CD4-positive, alpha-beta T cell treated with Interleukin-6 at 100 ng/mL for 8 hours (primary cell): ENCODE results near the gene OR13J1.

Source experiments
- DNase-seq: peaks from one replicate; pipeline ENCODE4 v3.0.0-alpha.2; 2020; ENCODE audit warnings: mixed read lengths, low spot score

Gene OR13J1

DNA sequence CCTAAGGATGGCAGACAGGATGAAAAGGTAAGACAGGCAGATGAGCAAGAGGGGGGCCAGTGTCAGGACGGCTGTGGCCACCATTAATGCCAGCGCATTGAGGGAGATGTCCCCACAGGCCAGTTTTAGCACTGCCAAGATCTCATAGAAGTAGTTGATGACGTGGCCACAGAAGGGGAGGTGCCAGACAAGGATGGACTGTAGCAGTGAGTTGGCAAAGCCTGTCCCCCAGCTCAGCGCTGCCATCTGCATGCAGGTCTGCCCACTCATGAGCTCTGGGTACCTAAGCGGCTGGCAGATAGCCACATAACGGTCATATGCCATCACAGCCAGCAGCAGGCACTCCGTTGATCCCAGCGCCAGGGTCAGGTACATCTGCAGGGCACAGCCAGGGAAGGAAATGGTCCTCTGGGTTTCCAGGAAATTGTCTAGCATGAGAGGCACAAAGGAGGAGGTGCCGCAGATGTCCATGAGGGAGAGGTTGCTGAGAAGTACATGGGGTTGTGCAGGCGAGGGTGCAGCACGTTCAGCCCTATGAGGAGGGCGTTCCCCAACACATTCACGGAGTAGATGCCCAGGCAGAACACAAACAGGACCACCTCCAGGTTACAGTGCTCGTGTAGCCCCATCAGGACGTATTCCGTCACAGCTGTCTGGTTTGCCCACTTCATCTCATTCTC, 10.8 kb downstream of the OR13J1 start:
- no peak for DNase-seq

DNA sequence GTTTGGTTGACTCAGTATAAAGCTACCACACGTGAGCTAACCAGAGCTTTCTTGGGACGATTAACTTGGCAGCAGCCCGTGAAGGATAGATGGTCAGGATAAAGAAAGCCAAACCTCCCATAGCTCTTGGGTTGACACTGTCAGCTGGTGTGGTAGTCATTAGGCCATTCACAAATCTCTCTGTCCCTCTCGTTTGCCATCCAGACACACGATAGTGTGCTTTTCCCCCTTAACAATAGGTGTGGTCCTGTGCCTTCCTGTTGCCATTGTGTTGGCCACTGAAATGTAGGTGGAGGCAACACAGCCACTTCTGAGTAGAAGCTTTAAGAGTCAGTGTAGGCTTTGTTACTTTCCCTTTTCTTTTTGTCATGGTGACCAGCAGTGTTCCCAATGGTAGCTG, 11.7 kb downstream of the OR13J1 start:
- no peak for DNase-seq

DNA sequence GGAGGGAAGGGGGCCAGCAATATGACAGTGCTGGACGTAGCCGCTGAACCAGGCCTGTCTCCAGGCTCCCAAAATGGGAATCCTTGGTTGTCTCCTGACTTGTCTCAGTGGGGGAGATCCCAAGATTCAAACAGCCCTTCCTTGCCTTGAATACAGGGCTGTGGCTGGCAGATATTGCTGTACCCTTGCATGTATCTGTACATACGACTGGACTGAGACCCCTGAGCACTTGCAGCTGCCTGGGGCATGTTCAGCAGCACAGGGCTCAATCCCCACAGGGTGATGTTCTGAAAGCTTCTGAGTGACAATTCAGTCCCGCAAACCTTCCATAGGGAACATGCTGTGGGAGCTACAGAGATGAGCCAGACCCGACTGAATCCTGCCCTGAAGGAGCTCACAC, 13.3 kb downstream of the OR13J1 start:
- no peak for DNase-seq

DNA sequence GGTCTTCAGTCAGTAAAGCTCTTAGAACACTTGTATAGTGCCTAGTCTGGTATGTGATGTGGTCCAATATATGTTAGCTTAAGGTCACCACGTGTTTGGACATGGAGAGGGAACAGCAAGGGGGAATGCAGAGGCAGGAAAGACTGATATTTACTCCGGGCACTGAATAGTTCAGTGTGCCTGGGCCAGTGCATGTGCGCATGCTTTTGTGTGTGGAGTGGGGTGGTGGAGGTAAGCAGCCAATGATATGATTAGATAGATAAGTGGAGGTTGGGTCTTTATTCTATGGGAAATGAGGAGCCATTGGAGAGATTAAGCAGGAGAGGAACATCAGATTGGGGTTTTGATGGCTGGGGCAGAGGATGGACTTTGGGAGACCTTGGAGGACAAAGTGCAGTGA, 14.0 kb downstream of the OR13J1 start:
- no peak for DNase-seq

GRCh38 chr9:35854091-35854762, 16.0 kb downstream of the OR13J1 start:
- DNase-seq: no peak

- DNase-seq: no peak
Measured at GRCh38 chr9:35852876-35853865, 17.0 kb downstream of the OR13J1 start.

DNA sequence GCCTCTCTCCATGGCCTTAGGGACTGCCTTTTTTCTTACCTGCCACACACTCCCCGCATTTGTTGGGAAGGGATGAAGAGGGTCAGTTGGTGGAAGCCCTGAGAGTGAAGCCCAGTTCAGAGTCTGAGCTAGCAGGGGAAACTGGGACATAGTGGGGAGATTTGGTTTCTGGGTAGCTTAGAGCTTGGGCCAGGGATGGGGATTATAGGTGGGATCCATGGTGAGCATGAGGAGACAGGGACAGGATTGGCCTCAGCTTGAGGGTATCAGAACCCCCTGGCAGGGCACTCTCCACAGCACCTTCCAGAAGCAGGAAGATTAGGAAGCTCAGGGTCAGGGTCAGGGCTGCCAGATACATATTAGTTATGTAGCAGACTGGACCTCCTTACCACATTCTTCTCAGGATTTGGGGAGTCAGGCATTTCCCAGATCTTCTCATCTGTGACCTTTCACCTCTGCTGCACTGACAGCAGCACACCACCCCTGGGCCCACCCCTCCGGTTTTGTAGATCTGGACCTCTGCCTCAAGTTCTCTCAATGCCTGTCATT, 17.9 kb downstream of the OR13J1 start:
- DNase-seq: no peak

DNA sequence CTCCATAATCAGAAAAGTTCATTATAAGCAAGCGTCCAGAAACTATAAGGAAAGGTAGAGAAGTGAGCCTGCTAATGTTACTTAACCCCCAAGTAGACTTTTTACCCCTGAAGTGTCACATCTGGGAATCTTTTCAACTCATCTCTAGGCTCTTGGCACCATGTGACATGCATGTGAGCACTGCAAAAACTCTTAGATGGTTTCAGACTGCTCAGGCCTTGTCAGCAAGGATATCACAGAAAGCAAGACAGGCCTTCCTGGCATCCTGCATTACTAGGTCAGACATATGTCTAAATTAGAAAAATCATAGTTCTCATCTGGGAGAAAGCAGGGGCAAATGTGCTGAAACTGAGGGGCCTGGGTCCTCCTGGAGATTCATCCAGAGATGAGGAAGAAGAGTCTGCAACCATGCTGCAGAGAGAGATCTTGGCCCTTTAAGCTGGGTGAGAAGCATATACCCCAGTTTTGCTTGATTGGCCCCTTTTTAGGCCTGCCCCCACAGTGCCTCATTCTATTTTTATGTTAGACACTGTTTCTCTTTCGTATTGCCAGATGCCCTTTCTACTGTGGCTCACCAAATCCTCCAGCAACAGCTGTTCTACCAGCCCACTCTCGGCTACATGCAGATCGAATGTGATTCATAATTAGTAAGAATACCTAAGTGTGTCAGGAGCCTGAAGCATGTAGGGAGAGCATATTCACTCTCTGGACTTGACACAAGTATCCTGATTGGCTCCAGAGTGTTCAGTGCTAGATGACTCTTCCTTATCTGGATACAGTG, 22.2 kb downstream of the OR13J1 start:
- DNase-seq: no peak

DNA sequence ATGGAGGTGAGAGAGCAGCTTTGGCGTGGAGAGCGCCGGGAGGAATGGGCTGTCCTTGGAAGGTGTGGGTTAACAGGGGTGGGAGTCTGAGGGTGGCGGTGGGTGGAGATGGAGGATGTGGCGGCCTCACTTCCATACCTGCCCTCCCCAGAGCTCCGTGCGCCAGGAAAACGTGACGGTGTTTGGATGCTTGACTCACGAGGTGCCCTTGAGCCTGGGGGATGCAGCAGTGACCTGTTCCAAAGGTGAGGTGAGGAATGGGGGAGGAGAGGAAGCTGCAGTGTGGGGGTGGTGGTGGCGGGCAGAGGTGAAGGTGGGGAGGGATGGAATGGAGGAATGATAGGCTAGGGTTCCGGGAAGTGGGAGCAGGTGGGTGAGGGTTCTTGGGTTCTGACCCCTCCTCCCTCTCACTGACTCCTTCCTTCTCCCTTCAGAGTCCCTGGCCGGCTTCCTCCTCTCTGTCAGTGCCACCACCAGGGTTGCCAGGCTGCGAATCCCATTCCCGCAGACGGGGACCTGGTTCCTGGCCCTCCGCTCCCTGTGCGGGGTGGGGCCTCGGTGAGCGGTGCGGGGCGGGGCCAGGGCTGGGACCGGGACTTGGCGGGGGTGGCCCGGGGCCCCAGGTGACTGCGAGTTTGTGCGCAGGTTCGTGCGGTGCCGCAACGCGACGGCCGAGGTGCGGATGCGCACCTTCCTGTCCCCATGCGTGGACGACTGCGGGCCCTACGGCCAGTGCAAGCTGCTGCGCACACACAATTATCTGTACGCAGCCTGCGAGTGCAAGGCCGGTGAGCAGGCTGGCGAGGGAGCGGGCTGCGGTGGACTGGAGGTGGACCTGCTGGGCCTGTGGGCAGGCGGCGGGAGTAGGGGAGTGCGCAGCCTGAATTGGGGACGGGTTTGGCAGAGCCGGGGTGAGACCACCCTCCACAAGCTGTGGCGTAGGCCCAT, 24.1 kb downstream of the OR13J1 start:
- DNase-seq: no peak

GRCh38 chr9:35844628-35845270, 25.5 kb downstream of the OR13J1 start:
- DNase-seq: peak; percentile 64

DNA sequence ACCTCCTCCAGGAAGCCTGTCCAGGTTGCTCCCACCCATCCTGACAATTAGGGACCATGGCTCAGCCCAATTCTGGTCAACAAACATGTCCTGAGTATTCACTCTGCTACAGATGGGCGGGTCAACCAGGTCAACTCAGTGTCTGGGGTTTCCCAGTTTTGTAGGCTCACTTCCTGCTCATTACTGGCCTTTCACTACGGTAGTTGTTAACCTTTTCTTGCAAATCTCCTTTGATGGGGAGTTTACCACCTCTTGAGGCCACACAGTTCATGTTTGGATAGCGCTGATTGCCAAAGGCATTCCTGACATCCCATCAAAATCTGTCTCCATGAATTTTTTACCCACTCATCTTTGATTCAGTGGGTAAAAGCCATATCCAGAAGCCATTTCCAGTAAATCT, 27.4 kb downstream of the OR13J1 start:
- no peak for DNase-seq

DNA sequence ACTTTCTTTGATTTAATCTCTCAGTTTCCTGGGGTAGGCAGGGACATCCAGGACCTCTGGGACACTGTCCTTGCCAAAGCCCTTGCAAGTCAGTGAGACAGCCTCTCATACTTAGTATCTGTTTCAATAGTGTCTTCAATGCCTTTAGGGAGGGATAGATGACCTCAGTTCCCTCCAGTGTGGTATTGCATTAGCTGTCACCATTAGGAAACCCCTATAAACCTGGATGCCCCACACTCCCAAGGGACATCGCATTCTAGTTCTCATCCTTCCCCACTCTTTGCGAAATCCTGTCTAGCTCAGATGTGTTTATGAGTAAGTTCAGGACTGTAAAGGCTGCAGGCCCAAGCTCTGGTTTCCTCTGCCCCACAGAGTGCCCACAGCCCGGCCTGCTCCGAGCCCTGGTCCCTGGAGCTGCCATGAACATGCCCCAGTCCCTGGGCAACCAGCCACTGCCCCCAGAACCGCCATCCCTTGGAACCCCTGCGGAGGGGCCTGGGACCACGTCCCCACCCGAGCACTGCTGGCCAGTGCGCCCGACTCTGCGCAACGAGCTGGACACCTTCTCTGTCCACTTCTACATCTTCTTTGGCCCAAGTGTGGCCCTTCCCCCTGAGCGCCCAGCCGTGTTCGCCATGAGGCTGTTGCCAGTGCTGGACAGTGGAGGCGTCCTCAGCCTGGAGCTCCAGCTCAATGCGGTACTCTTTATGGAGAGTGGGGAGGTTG, 28.0 kb downstream of the OR13J1 start:
- no peak for DNase-seq

DNA sequence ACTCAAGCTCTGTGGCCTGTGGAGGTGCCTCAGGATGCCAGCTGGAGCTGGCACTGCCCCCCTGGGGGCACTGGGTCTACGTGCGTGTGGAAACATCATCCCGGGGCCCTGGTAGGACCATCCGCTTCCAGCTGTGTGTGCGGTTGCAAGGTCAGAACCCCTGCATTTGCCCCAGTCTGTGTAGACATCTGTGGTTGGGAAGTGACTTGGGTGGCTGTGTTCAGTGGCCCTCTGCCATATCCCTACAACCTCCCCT, 28.6 kb downstream of the OR13J1 start:
- no peak for DNase-seq

GRCh38 chr9:35840881-35841644, 29.1 kb downstream of the OR13J1 start:
- DNase-seq: no peak

- no peak for DNase-seq
Measured at GRCh38 chr9:35839926-35840325, 30.3 kb downstream of the OR13J1 start.

GRCh38 chr9:35836595-35836994, 33.6 kb downstream of the OR13J1 start:
- DNase-seq: no peak

DNA sequence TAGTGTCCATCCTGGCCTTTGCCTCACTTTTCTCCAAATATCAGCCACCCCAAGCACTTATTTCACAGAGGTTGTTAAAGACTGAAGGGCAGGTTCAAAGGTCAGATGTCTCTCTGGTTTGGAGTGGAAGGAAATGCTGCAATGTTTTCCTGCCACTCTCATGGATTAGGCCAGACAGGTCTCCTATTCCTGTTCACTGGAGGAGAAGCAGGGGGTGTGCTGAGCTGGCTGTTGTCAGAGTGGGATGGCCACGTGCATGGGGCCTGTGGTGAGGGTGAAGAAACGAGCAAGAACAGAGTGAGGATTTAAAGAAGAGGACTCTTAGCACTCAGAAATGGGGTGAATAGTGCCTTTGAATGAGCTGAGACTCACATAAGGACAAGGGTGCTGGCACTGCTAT, 34.4 kb downstream of the OR13J1 start:
- DNase-seq: no peak

DNA sequence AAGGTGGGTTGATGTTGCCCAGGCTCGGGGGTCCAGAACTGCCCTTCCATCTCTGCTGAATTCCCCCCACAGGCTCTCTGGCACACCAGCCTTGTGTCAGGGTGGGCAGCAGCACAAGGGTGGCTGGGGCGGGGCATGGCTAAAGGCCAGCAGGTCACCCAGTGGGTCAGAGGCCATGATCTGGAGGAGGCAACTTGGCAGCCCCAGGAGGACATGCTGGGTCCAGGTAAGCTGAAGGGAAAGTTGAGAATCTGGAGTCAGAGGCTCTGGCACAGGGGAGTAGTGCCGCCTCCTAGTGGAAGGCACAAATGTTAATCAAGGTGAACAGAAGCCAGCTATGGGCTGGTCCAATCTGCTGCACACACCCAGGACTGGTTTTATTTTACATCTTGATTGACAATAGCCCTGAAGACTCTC, 35.0 kb downstream of the OR13J1 start:
- DNase-seq: no peak
